D721Med (cell line): ENCODE data around the gene UHRF2.
"Not testable (repeated sequence)": the region's sequence is repeated elsewhere in the genome, so short reads cannot be mapped to it uniquely, and the experiment has no call there.

Experiments
- DNase-seq: peaks from one replicate; pipeline ENCODE4 v3.0.0; 2011; ENCODE audit warnings: low spot score; ENCODE audit not compliant: insufficient read length
- FAIRE-seq: peaks from 2 replicates; lab custom pipeline; 2011; peaks lifted over from hg19 to GRCh38; lab: Jason Lieb, UNC
- CTCF ChIP-seq: IDR thresholded peaks from 2 replicates; pipeline ENCODE4 v1.5.1; 2012; ENCODE audit warnings: mild to moderate bottlenecking, control low read depth; ENCODE audit not compliant: insufficient read depth; ENCODE audit errors: missing control alignments

Gene UHRF2

GRCh38 chr9:6522263-6522662 lies 109.3 kb downstream of the UHRF2 start:
- no peak for FAIRE-seq
- TF ChIP-seq CTCF: no peak
- no peak for DNase-seq

GRCh38 chr9:6525326-6526045 lies 112.5 kb downstream of the UHRF2 start:
- no peak for FAIRE-seq
- DNase-seq: no peak
- TF ChIP-seq CTCF: no peak

DNA sequence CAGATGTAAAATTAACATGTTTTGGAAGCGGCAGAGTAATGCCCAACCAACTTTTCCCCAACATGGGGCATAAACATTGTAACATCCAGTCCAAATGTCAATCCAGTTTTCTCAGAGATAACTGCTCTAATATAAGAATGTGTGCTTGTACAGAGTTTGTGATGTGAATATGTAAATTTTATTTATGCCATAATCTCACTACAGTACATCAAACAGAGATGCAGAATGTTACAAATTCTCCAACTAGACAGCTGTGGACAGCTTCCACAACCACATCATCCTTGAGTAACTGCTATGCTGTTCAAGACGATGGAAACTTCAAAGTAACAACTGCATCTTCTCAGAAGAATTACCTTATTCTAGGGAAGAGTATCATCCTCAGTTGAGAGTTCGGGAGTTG lies 122.6 kb downstream of the UHRF2 start:
- no peak for TF ChIP-seq CTCF
- DNase-seq (no peak), FAIRE-seq (no peak)

- no peak for DNase-seq
- TF ChIP-seq CTCF: no peak
- no peak for FAIRE-seq
Observed at GRCh38 chr9:6538666-6539071, 125.7 kb downstream of the UHRF2 start.

DNA sequence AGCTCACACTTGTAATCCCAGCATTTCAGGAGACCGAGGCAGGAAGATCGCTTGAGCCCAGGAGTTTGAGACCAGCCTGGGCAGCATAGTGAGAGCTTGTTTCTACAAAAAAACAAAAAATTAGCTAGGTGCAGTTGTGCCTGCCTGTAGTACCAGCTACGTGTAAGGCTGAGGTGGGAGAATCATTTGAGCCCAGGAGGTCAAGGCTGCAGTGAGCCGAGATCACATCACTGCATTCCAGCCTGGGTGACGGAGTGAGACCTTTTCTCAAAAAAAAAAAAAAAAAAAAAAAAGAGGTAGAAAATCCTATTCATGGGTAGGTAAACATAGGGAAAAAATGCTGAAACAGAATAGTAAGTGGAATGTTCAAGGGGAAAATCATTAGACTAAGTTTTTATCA lies 129.6 kb downstream of the UHRF2 start:
- FAIRE-seq, DNase-seq: not testable (repeated sequence)

DNA sequence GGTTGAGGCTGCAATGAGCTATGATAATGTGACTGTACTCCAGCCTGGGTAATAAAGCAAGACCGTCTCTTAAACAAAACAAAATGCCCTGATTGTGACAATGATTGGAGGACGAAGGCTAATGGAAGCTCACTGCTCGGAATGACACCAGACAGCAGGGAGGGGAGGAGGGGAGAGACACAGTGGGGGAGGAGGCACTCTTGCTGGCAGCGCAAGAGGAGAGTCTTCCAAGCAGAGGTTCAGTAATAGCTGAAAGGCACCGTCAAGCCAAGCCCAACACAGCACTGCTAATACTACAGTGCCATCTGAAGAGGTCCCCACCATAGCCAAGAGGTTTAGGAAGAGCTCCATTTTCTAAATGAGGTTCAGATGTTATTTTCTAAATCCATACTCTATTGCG lies 130.2 kb downstream of the UHRF2 start:
- no peak for TF ChIP-seq CTCF
- FAIRE-seq: no peak
- DNase-seq: no peak

DNA sequence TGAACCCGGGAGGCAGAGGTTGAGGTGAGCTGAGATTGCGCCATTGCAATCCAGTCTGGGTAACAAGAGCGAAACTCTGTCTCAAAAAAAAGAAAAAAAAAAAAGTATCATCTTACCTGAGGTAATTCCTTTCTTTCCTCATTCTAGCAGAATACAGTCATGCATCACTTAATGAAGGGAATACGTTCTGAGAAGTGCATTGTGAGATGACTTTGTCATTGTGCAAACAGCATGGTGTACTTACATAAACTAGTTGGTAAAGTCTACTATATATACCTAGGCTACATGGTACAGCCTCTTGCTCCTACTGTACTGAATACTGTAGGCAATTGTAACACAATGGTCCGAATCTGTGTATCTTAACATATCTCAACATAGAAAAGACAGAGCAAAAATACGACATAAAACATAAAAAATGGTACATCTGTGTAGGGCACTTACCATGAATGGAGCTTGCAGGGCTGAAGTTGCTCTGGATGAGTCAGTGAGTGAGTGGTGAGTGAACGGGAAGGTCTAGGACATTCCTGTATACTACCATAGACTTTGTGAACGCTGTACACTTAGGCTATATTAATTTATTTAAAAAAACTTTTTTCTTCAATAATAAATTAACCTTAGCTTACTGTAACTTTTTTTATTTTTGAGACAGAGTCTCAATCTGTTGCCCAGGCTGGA lies 132.2 kb downstream of the UHRF2 start:
- FAIRE-seq (no peak), DNase-seq (no peak)
- TF ChIP-seq CTCF: no peak
